Smooth muscle cell of the brain vasculature (primary cell): ENCODE results near the gene PKD2L1.
"Not testable (repeated sequence)": the region's sequence is repeated elsewhere in the genome, so short reads cannot be mapped to it uniquely, and the experiment has no call there.

Source experiments
- DNase-seq: peaks from one replicate; pipeline ENCODE4 v3.0.0-alpha.2; 2012; ENCODE audit warnings: low read depth, low spot score

PKD2L1 gene

GRCh38 chr10:100286051-100287033 is 43.7 kb downstream of the PKD2L1 start, which contains the start of gene BLOC1S2:
Gene BLOC1S2, minus strand, starts transcription at chr10:100286680. Its CDS starts 21 bp downstream, at chr10:100286659.
- DNase-seq: peak; percentile 60

GRCh38 chr10:100285326-100285725 is 44.7 kb downstream of the PKD2L1 start:
- DNase-seq: not testable (repeated sequence)

- DNase-seq: no peak
Measured at GRCh38 chr10:100282907-100283306, 47.1 kb downstream of the PKD2L1 start.

GRCh38 chr10:100276971-100277370 is 53.1 kb downstream of the PKD2L1 start:
- DNase-seq: not testable (repeated sequence)

- DNase-seq: peak; percentile 69
Measured at GRCh38 chr10:100267239-100268104, 62.6 kb downstream of the PKD2L1 start, which contains the start of gene CWF19L1. Gene CWF19L1, minus strand, starts transcription at chr10:100267638. Its CDS starts 45 bp downstream, at chr10:100267593.

- DNase-seq: no peak
Measured at GRCh38 chr10:100265821-100266485, 64.1 kb downstream of the PKD2L1 start.

GRCh38 chr10:100254191-100254590 is 75.8 kb downstream of the PKD2L1 start:
- DNase-seq: no peak

- DNase-seq: no peak
Measured at GRCh38 chr10:100253041-100253440, 77.0 kb downstream of the PKD2L1 start.

- no peak for DNase-seq
Measured at GRCh38 chr10:100248820-100249219, 81.2 kb downstream of the PKD2L1 start.

GRCh38 chr10:100245484-100246220 is 84.4 kb downstream of the PKD2L1 start:
- DNase-seq: no peak

GRCh38 chr10:100239851-100240250 is 90.2 kb downstream of the PKD2L1 start:
- DNase-seq: no peak

- DNase-seq: no peak
Measured at GRCh38 chr10:100238429-100238828, 91.6 kb downstream of the PKD2L1 start.
